NCI-H345 treated with DMSO at 0.1 percent for 48 hours (cell line): ENCODE measurements around the gene CDH5.

Experiments used
- DNase-seq: peaks from one replicate; lab custom pipeline; 2025; ENCODE audit not compliant: unreplicated experiment; lab: John Stamatoyannopoulos, UW

Gene CDH5

DNA sequence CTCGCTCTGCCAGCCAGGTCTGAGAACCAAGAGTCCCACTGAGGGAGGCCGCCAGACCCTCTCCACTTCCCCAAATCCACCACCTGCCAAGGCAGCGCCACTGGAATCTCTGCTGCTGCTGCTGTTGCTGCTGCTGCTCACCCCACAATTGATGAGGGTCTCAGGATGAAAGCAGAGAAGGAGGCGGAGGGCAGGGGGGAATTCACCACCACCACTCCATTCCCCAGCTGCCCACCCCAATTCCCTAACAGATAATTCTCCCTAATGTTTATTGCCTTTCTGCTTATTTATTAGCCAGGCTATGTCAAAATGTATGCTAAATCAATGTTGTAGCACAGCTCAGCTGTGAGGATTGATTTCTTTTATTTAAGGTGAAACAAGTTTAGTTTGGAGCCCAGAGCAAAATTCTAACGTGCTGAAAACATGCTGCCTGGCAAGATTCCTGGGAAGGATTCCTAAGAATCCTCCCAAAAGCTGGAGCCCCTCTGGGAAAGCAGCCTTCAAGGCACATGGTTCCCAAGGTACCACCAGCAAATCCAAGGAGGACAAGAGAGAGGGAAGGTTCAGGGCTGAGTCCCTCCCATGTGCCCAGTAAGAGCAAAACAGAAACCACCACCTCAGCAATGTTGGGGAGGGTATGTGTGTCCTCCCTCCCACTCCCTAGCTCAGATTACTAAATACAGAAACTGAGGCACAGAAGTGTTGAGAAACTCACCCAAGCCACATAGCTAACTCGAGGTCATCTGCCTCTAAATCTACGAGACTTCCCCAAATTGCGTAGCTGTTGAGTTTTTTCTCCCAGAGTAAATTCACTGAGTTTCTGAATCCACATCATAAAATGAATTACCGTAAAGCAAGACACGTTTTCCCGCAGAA is 12.2 kb upstream of the CDH5 start:
- DNase-seq = no peak

DNA sequence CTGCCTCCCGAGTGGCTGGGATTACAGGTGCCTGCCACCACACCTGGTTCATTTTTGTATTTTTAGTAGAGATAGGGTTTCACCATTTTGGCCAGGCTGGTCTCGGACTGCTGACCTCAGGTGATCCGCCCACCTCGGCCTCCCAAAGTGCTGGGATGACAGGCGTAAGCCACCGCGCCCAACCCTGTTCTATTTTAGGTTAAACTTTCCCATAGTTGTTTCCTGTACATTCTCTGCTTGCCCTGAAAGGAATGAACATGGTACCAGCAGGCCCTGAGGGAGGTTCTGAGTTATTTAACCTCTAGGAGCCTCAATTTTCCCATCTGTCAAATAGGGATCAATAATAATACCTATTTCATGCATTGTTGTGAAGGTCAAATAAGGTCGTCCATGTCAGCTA is 11.0 kb upstream of the CDH5 start:
- no peak for DNase-seq

DNA sequence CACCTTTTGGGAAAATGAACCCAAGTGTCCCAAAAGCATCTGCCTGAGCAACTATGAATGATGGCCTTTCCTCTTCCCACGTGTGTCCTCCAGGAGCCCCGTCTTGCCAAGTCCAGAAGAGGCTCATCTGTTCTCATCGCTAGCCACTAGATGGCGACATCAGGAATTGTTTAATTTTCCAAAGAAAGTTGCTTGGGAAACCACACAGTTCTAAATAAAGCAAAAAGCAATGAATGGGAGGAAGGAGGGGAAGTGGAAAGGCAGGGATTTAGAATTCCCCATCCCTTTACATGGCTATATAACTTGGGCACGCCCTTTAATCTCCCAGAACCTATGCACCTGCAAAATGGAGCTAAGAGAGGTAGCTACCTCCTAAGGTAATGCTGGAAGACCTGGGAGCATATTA is 9.0 kb upstream of the CDH5 start:
- DNase-seq = peak; percentile 15

DNA sequence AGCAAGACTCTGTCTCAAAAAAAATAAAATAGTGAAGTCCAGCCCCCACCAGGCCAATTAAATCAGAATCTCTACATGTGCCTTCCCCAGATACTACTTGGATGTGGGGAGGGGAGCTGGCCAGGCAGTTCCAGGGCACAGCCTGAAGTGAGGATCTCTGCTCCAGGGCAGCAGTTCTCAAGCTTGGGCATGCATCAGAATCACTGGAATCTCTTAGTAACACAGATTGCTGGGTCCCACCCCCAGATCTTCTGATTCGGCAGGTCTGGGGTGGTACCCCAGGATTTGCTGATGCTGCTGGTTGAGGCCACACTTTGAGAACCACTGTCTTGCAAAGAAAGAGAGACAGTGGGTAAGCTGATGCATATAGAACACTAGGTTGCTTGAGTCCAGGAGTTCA is 8.3 kb upstream of the CDH5 start:
- no peak for DNase-seq

- no peak for DNase-seq
These were observed 7.5 kb upstream of the CDH5 start for GRCh38 chr16:66359012-66359411.

DNA sequence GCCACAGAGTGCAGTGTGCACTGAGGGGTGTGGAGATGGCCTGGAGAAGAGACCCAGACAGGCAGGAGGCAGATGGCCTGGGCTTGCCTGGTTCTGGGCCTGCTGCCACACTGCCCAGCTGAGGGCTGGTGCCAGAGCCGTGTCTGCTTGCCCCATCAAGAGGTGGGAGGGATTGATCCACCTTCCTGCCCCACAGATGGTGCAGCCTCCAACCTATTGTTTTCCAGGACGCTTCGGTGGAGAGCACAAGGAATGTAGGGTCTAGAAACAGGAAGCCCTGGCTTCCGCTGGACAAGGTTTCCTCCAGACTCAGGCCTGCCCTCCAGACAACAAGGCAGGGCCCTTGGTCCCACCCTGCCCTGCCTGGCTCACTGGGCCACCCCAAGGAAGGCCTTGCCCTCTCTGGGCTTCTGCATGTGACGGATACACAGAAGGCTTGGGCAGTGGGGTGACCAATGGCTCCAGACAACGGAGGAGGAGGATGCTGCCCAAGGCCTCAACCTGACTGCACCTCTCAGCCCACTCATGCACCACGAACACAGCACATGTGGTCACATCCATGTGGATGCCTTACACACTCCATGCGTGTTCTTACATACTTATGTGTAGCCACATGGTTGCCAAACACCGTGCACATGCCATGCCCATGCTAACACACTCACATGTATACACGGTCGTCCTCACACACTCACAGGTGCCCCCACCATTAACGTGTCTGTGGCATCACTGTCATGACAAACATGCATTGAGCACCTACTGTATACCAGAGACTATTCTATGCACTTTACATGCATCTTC is 6.5 kb upstream of the CDH5 start:
- DNase-seq = no peak

DNA sequence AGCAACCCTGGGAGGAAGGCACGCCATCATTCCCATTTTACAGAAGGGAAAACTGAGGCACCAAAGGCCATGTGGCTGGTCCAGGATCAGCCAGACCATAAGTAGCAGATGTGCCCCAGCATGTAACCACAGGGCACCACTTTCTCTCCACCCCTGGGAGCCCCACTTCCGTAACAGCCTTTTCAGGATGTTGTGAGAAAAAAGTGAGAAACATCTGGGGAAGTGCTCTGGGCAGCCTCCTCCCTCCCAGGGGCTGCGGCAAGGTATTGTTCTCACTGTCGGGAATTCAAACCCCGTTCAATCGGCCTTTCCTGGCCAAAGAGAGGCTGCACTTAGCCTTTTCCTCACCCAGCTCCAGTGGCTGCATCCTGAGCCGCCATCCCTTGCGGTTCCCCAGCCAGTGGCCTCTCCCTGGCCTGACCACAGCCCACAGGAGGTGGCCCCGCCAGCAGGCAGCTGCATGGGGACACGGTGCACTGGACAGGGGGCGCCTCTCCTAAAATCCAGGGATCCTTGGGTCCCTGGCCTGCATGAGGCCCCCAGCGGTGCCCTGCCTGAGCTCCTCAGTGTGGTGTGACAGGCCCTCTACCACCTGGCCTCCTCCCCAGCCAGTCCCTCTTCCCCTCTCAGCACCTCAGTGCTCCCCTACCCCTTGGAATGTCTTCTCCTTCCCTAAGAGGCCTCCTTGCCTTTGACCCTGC is 5.7 kb upstream of the CDH5 start:
- DNase-seq = no peak

- DNase-seq = no peak
These were observed 4.8 kb upstream of the CDH5 start for GRCh38 chr16:66361604-66362135.

DNA sequence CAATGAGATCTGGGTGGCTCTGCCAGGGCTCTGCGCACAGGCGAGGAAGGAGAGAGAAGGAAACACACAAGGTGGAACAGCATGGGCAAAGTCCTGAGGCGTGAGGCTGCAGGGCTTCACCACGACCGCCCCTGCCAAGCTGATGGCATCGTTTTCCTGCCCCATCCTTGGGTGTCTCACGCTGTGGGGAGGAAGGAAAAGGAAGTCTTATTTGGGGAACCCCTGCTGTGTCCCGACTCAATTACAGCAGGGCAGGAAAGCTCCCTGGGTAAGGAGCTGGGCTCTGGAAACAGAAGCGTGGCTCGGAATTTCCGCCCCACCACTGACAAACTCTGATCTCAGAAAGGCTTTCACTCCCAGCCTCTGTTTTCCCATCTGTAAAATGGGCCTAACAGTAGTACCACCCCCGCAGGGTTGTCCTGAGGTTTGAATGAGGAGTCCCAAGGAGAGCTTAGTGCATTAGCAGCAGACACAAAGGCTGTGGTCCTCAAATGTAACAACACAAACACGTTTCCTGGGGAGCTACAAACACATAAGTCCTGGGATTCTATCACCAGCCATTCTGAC is 3.2 kb upstream of the CDH5 start:
- DNase-seq = no peak

- DNase-seq = no peak
These were observed 2.2 kb upstream of the CDH5 start for GRCh38 chr16:66364117-66364958.

DNA sequence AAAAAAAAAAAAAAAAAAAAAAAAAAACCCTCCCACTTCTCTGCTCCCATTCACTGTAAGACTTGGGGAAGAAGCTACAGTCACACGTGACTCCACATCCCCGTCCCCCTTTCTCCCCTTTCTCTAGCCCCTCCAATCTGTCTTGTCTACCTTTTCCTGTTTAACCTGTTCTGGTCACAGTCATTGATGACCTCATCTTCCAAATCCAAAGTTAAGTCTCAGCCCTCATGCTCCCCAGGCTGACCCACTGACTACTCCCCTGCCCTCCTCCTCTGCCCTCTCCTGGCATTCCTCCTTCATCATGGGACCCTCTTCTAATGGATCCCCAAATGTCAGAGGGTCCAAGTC is 1.6 kb upstream of the CDH5 start:
- DNase-seq = no peak

DNA sequence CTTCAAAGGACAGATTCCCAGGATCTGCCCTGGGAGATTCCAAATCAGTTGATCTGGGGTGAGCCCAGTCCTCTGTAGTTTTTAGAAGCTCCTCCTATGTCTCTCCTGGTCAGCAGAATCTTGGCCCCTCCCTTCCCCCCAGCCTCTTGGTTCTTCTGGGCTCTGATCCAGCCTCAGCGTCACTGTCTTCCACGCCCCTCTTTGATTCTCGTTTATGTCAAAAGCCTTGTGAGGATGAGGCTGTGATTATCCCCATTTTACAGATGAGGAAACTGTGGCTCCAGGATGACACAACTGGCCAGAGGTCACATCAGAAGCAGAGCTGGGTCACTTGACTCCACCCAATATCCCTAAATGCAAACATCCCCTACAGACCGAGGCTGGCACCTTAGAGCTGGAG is 840 bp upstream of the CDH5 start:
- DNase-seq = no peak

GRCh38 chr16:66367968-66368891 is 1.7 kb downstream of the CDH5 start:
- no peak for DNase-seq

DNA sequence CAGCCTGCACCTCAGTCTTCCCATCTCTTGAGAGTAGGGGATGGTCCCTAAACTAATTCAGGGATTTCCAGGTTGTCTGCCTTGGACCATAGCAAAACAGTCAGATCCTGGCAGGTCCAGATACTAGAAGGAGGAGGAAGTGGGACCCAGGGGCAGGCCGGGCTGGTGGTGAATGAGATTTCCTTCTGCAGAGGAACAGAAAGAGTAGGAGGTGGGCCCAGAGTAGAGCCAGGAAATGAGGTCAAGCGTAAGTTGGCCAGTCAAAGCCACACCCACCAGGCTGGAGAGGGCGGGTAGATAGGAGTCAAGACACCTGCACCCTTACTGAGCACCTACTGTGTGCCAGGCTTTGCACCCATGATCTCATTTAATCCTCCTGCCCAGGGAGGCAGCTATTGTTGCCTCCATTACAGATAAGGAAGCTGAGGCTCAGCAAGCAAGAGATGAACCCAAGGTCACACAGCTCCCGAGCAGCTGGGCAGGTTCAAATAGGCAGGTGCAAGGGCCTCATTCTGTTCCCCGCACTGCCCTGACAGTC is 2.6 kb downstream of the CDH5 start:
- DNase-seq = no peak

GRCh38 chr16:66370786-66371684 is 4.5 kb downstream of the CDH5 start:
- no peak for DNase-seq

GRCh38 chr16:66372078-66372897 is 5.8 kb downstream of the CDH5 start:
- no peak for DNase-seq

DNA sequence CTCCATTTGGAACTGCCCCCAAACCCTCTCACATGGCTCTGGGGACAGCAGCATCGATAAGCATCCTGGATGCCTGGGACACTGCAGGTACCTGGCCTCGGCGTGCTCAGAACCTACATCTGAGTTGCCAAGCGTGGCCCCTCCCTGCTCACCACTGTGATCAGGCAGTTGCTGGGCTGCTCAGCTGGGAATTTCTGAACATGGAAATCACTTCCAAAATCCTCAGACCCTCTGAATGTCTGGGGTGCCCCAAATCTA is 6.3 kb downstream of the CDH5 start:
- DNase-seq = no peak
